ENCODE results near the gene TADA1. TPM values are rescaled to one million over a fixed set of nuclear protein-coding genes. Genes with fewer than 3 reads are reported as not detected.

Gene TADA1
- total RNA-seq, 4 donors from 2014 or later = 7.3 to 11.5 (median 8.0) TPM

DNA sequence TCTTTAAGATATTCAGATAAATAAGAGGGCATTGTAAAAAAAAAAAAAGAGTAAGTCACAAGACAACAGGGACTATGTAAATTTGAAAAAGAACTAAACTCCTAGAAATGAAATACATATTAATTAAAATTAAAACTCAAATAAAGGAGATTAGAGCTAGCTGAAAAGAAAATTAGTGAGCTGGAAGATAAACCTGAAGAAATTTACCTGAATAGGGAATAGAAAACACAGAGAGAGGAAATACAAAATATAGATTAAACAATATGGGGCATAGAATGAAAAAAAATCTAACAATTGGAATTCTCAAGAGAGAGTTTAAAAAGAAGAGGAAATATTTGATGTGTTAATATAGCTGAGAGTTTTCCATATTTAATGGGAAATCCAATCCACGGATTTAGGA lies 35.6 kb upstream of the TADA1 start:
- intact Hi-C loops (cut with DNase I) = loop anchor here (2.0 kb wide), 1 partner anchor 147 kb away; no protein-coding TSS in a partner anchor
- WGBS = 90% methylated on average over 1 of the region's 1 CpG
- no peaks in the 10 kb centered on the region for H3K27me3 ChIP-seq

DNA sequence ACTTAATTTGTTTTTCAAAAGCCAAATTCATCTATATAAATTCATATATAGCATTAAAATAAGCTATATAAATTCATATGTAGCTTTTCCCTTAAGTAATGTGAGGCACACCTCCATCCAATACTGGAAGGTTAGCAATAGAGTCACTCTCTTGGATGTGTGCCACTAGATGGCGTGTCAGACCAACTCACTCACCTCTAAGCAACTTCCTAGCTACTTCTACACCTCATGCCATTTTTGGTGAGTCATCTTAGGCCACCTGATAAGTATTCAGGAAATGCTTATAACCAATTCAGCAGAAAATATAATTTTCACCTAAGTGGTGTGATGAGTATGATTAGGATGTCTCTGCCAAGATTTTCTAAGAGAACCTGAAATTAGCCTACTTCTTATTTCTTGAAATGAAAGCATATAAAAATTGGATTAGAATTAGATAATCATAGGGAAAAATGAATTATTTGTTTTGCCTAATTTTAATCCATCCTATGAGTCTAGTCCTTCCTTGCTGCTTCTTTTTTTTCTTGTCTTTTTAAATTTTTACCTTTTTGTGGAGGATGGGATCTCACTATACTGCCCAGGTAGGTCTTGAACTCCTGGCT lies 34.4 kb upstream of the TADA1 start:
- Histone ChIP-seq H3K36me3 (no peaks in the 10 kb centered on the region), H3K4me1 (no peaks in the 10 kb centered on the region), H3K9me3 (no peaks in the 10 kb centered on the region), H3K27ac (replicated peaks in 1 of 4) (no peak overlapping the region), H3K27me3 (no peaks in the 10 kb centered on the region), H3K4me3 (no peak overlapping the region)
- DNase-seq (ENCODE audit: extremely low spot score) = no peak
- 6% methylated on average over 1 of the region's 1 CpG for WGBS
- intact Hi-C loops (cut with DNase I) = loop anchor here (2.0 kb wide), 1 partner anchor 148 kb away; no protein-coding TSS in a partner anchor
- TF ChIP-seq POLR2AphosphoS5 (IDR thresholded peaks at IDR 0.05) = peak in 1 of 2 donors; percentile 27
- TF ChIP-seq EP300 (IDR thresholded peaks at IDR 0.05) = no peak
- TF ChIP-seq POLR2A (IDR thresholded peaks at IDR 0.05; ENCODE audit: low read depth) = no peak
- TF ChIP-seq, protein P1, sequence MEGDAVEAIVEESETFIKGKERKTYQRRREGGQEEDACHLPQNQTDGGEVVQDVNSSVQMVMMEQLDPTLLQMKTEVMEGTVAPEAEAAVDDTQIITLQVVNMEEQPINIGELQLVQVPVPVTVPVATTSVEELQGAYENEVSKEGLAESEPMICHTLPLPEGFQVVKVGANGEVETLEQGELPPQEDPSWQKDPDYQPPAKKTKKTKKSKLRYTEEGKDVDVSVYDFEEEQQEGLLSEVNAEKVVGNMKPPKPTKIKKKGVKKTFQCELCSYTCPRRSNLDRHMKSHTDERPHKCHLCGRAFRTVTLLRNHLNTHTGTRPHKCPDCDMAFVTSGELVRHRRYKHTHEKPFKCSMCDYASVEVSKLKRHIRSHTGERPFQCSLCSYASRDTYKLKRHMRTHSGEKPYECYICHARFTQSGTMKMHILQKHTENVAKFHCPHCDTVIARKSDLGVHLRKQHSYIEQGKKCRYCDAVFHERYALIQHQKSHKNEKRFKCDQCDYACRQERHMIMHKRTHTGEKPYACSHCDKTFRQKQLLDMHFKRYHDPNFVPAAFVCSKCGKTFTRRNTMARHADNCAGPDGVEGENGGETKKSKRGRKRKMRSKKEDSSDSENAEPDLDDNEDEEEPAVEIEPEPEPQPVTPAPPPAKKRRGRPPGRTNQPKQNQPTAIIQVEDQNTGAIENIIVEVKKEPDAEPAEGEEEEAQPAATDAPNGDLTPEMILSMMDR (IDR thresholded peaks at IDR 0.05) = peak; percentile 73 to 75 (median 75)

More for the DNA sequence above, 35.6 kb upstream of the TADA1 start:
- Histone ChIP-seq H3K36me3 (no peaks in the 10 kb centered on the region), H3K4me3 (no peak overlapping the region), H3K4me1 (no peaks in the 10 kb centered on the region), H3K27ac (replicated peaks in 1 of 4) (no peak overlapping the region), H3K9me3 (no peaks in the 10 kb centered on the region)
- TF ChIP-seq, protein P1 (IDR thresholded peaks at IDR 0.05) = no peak
- TF ChIP-seq EP300 (IDR thresholded peaks at IDR 0.05) = no peak
- TF ChIP-seq POLR2AphosphoS5 (IDR thresholded peaks at IDR 0.05) = no peak
- TF ChIP-seq POLR2A (IDR thresholded peaks at IDR 0.05; ENCODE audit: low read depth) = no peak
- no peak for DNase-seq (ENCODE audit: extremely low spot score)

DNA sequence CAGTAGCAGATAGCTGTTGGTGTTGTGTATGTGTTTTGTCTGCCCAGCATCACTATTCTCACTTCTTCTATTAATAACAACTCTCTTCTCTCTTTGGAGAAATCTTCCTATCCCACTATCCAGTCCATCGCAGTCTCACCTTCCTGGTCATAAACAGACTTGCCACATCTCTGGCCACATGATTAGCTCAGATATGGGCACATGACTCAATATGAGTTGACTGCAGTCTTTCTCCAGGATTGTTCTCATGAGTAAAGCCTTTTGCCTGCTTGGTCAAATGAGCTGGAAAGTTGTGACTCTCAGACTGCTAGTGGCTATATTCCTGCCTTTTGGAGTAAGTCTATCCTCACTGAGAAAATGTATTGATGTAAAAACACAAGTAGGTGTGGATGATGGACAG lies 32.9 kb upstream of the TADA1 start:
- 95% methylated on average over 1 of the region's 1 CpG for WGBS
- TF ChIP-seq POLR2AphosphoS5 (IDR thresholded peaks at IDR 0.05) = no peak
- TF ChIP-seq POLR2A (IDR thresholded peaks at IDR 0.05; ENCODE audit: low read depth) = no peak
- no peak for TF ChIP-seq EP300 (IDR thresholded peaks at IDR 0.05)
- TF ChIP-seq, protein P1 (IDR thresholded peaks at IDR 0.05) = no peak

DNA sequence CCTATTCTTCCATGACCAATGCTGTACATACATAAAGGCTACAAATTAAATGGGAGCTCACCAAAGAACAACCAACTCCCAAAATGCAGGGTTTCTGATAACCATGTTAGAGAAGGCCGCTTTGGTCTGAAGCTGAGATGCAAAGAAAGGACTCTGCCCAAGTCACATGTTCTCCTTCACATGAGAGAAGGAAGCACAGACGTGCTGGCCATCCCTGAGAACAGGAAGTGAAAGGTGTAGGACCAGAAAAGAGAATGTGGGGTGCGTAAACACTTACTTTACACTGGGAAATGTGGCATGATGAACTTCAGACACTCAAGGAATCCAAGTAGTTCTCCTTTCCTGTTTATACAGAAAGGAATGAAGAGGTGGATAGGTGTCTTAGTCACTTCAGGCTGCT lies 31.7 kb upstream of the TADA1 start:
- H3K9me3 ChIP-seq = no peaks in the 10 kb centered on the region
- H3K27me3 ChIP-seq = no peaks in the 10 kb centered on the region
- H3K4me1 ChIP-seq = no peaks in the 10 kb centered on the region
- no peak for TF ChIP-seq POLR2AphosphoS5 (IDR thresholded peaks at IDR 0.05)
- TF ChIP-seq, protein P1 (IDR thresholded peaks at IDR 0.05) = no peak
- no peak for TF ChIP-seq EP300 (IDR thresholded peaks at IDR 0.05)
- TF ChIP-seq POLR2A (IDR thresholded peaks at IDR 0.05; ENCODE audit: low read depth) = no peak
- 78% methylated on average over 3 of the region's 3 CpGs for WGBS
- intact Hi-C loops (cut with DNase I) = loop anchor here (10.0 kb wide), 2 partner anchors 537 to 627 kb away; no protein-coding TSS in a partner anchor
- no peak for DNase-seq (ENCODE audit: extremely low spot score)
- no peak overlapping the region for H3K27ac ChIP-seq (replicated peaks in 1 of 4)
- H3K36me3 ChIP-seq = no peaks in the 10 kb centered on the region
- H3K4me3 ChIP-seq = no peak overlapping the region

More for the DNA sequence above, 32.9 kb upstream of the TADA1 start:
- intact Hi-C loops (cut with DNase I) = loop anchor here (10.0 kb wide), 2 partner anchors 536 to 626 kb away; no protein-coding TSS in a partner anchor
- no peak overlapping the region for H3K27ac ChIP-seq (replicated peaks in 1 of 4)
- H3K4me3 ChIP-seq = no peak overlapping the region
- no peaks in the 10 kb centered on the region for H3K4me1 ChIP-seq
- H3K36me3 ChIP-seq = no peaks in the 10 kb centered on the region
- no peaks in the 10 kb centered on the region for H3K27me3 ChIP-seq
- H3K9me3 ChIP-seq = no peaks in the 10 kb centered on the region
- no peak for DNase-seq (ENCODE audit: extremely low spot score)
